ENCODE data around the gene MYLK3. TPM values are rescaled to one million over a fixed set of nuclear protein-coding genes. Genes with fewer than 3 reads are reported as not detected.

MYLK3 gene
- total RNA-seq, 2 experiments from 2014 or later, result 0.38 TPM; not detected in 1

- peak; percentile 92 to 97 (median 96) for DNase-seq
- POLR2A ChIA-PET, result interaction anchor here (0.6 to 1.5 kb wide), 4 partner anchors 100 to 478 kb away, joined by 3 to 6 read pairs (median 3); partner anchors contain the start of gene C16orf87
- H3K27me3 ChIP-seq (ENCODE audit: control insufficient read depth in 1 of 2, insufficient read depth in 2 of 2, low read length in 2 of 2), result no peaks in the 10 kb centered on the region
- H3K27ac ChIP-seq (ENCODE audit: low read depth in 1 of 2, low read length in 2 of 2), result peak within 1 kb of the TSS; percentile 91 to 98
- ATAC-seq (ENCODE audit: poor library complexity), result peak; percentile 72
- no peaks in the 10 kb centered on the region for H3K27me3 Mint-ChIP-seq
- intact Hi-C loops (cut with DNase I, micrococcal nuclease), result loop anchor here (1.0 to 10.0 kb wide), 10 partner anchors 95 to 1557 kb away; partner anchors contain the start of genes C16orf87 (in 2 of the 2), DNAJA2 (in 2 of the 2), ABCC11 (in 1 of the 2) and ITFG1 (in 1 of the 2)
- CTCF ChIA-PET, result interaction anchor here (2.4 kb wide), 1 partner anchor 16 kb away, joined by 8 read pairs; no protein-coding TSS in a partner anchor
- no peak for TF ChIP-seq CTCF (IDR thresholded peaks at IDR 0.05)
- peaks cover 33% of the 10 kb centered on the region for H3K4me1 Mint-ChIP-seq (ENCODE audit: low read depth)
- no peak within 1 kb of the TSS for H3K4me3 Mint-ChIP-seq
- no peak within 1 kb of the TSS for H3K27ac Mint-ChIP-seq
- H3K9me3 Mint-ChIP-seq, result no peaks in the 10 kb centered on the region
- H3K36me3 ChIP-seq (ENCODE audit: insufficient read depth, low read length), result no peaks in the 10 kb centered on the region
- peak within 1 kb of the TSS; percentile 94 for H3K4me3 ChIP-seq (ENCODE audit: low read length)
- peaks cover 6% of the 10 kb centered on the region for H3K36me3 Mint-ChIP-seq (ENCODE audit: low read depth)
- no peaks in the 10 kb centered on the region for H3K9me3 ChIP-seq (ENCODE audit: control insufficient read depth in 1 of 2, insufficient read depth in 1 of 2, low read length in 2 of 2)
- peaks cover 23% of the 10 kb centered on the region for H3K4me1 ChIP-seq (ENCODE audit: insufficient read depth, low read length)
These were observed 58.5 kb downstream of the MYLK3 start, which contains the start of gene ORC6 for GRCh38 chr16:46689365-46690280. TSS of gene ORC6 (plus strand) at chr16:46689659. CDS start at chr16:46689706, 47 bp downstream.

GRCh38 chr16:46688654-46689364 is 59.3 kb downstream of the MYLK3 start, which contains the start of gene VPS35:
TSS of gene VPS35 (minus strand) at chr16:46689178. CDS start at chr16:46689133, 45 bp downstream.
- Histone ChIP-seq H3K9me3 (ENCODE audit: control insufficient read depth in 1 of 2, insufficient read depth in 1 of 2, low read length in 2 of 2) (no peaks in the 10 kb centered on the region), H3K27ac (ENCODE audit: low read depth in 1 of 2, low read length in 2 of 2) (peak within 1 kb of the TSS; percentile 91 to 98), H3K4me1 (ENCODE audit: insufficient read depth, low read length) (peaks cover 23% of the 10 kb centered on the region), H3K27me3 (ENCODE audit: control insufficient read depth in 1 of 2, insufficient read depth in 2 of 2, low read length in 2 of 2) (no peaks in the 10 kb centered on the region), H3K4me3 (ENCODE audit: low read length) (peak within 1 kb of the TSS; percentile 94), H3K36me3 (ENCODE audit: insufficient read depth, low read length) (no peaks in the 10 kb centered on the region)
- no peaks in the 10 kb centered on the region for H3K27me3 Mint-ChIP-seq
- H3K36me3 Mint-ChIP-seq (ENCODE audit: low read depth), result peaks cover 6% of the 10 kb centered on the region
- TF ChIP-seq CTCF (IDR thresholded peaks at IDR 0.05), result no peak
- POLR2A ChIA-PET, result interaction anchor here (0.9 to 1.5 kb wide), 3 partner anchors 101 to 142 kb away, joined by 3 to 6 read pairs (median 3); partner anchors contain the start of gene C16orf87
- DNase-seq (peak; percentile 98 to 100 (median 99)), ATAC-seq (ENCODE audit: poor library complexity) (peak; percentile 90)
- peaks cover 41% of the 10 kb centered on the region for H3K4me1 Mint-ChIP-seq (ENCODE audit: low read depth)
- intact Hi-C loops (cut with DNase I, micrococcal nuclease), result loop anchor here (1.0 to 10.0 kb wide), 8 partner anchors 142 to 1558 kb away; partner anchors contain the start of genes C16orf87 (in 2 of the 2), DNAJA2 (in 2 of the 2), ABCC11 (in 1 of the 2) and ITFG1 (in 1 of the 2)
- no peak within 1 kb of the TSS for H3K27ac Mint-ChIP-seq
- H3K9me3 Mint-ChIP-seq, result no peaks in the 10 kb centered on the region
- no peak within 1 kb of the TSS for H3K4me3 Mint-ChIP-seq
- CTCF ChIA-PET, result interaction anchor here (2.4 kb wide), 1 partner anchor 15 kb away, joined by 8 read pairs; no protein-coding TSS in a partner anchor

Data from CD4-positive, alpha-beta T cell (primary cell).